Posterior cingulate gyrus (tissue), 11 donors: ENCODE results near the gene GSTCD.
A peak's percentile ranks its signal among the peaks of the same experiment; 100 is the strongest.
"Not testable (repeated sequence)": the region's sequence is repeated elsewhere in the genome, so short reads cannot be mapped to it uniquely, and the experiment has no call there.

Source experiments
- DNase-seq, 10 donors: peaks; one replicate each; pipeline versions ENCODE4 v3.0.0 to v3.0.0-alpha.2; 2020 to 2021; ENCODE audit warnings: mixed read lengths in 3 of 10
- intact Hi-C: fragments of 100-400 bp; cut with DNase I; formaldehyde crosslinking; loops from one replicate; pipeline ENCODE4 v1.15.1; 2023

The GSTCD gene

GRCh38 chr4:105714071-105714521 is 5.5 kb downstream of the GSTCD start:
- intact Hi-C loops = no loop called here
- DNase-seq = no peak

DNA sequence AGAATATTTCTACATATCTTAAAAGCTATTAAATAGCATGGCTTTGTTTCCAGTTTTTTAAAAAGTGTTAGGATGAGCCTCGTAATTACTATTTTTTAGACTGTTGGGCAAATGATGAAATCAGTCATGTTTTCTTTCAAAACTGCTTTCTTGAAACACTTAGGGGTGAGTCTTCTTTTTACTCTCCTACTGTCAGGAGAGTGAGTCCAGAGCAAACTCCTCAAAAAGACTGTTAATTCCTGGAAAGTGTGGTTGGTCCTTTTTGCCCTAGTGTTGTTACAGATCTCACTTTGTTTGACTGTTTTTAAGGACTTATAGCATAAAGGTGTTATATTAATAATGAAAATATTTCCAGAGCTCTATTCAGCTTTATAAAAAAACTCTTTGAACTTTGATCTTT is 6.3 kb downstream of the GSTCD start:
- intact Hi-C loops = no loop called here
- no peak for DNase-seq

GRCh38 chr4:105715692-105716278 is 7.2 kb downstream of the GSTCD start:
- DNase-seq = no peak
- intact Hi-C loops = no loop called here

GRCh38 chr4:105719204-105719603 is 10.6 kb downstream of the GSTCD start:
- DNase-seq = no peak
- intact Hi-C loops = no loop called here

- intact Hi-C loops = no loop called here
- no peak for DNase-seq
These were observed 17.0 kb downstream of the GSTCD start for GRCh38 chr4:105725623-105726022.

GRCh38 chr4:105729895-105730294 is 21.3 kb downstream of the GSTCD start:
- DNase-seq = not testable (repeated sequence)

DNA sequence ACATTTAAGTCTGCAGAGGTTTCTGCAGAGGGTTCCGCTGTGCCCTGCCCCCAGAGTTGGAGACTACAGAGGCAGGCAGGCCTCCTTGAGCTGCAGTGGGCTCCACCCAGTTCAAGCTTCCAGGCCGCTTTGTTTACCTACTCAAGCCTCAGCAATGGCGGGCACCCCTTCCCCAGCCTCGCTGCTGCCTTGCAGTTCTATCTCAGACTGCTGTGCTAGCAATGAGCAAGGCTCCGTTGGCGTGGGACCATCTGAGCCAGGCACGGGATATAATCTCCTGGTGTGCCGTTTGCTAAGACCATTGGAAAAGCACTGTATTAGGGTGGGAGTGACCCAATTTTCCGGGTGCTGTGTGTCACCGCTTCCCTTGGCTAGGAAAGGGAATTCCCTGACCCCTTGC is 26.6 kb downstream of the GSTCD start:
- intact Hi-C loops = not testable (repeated sequence)
- DNase-seq = peak in 3 of 10 donors; percentile 43 to 77 (median 55)

More at GRCh38 chr4:105729895-105730294, 21.3 kb downstream of the GSTCD start:
- intact Hi-C loops = not testable (repeated sequence)

GRCh38 chr4:105741548-105741947 is 33.0 kb downstream of the GSTCD start:
- DNase-seq = no peak
- intact Hi-C loops = no loop called here

- intact Hi-C loops = no loop called here
- DNase-seq = no peak
These were observed 39.6 kb downstream of the GSTCD start for GRCh38 chr4:105748222-105748621.

DNA sequence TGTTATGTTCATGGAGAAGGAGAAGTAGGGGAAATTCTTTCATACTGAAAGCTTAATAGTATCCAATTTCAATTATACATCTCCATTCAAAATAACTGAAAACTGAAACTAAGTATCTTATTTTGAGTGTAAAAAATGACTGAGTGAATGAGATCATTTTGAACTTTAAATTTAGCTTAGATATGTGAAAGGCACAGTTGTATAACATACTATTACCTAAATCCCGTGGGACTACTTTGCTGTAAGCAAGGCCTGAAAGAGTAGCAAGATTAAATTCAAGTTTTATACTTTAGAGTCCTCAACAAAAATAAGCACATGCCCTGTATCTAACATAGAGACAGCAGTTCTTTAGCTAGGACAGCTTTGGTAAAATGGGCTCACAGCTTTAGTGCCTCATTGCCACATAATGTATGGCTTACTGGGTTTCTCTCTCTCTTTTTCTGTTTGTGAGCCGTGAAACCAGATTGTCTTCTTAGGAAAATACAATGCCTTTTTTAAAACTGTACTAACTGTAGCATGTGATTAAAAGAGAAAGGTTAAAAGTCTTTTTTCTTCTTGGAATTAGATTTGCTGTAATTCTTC is 43.2 kb downstream of the GSTCD start:
- DNase-seq = no peak

DNA sequence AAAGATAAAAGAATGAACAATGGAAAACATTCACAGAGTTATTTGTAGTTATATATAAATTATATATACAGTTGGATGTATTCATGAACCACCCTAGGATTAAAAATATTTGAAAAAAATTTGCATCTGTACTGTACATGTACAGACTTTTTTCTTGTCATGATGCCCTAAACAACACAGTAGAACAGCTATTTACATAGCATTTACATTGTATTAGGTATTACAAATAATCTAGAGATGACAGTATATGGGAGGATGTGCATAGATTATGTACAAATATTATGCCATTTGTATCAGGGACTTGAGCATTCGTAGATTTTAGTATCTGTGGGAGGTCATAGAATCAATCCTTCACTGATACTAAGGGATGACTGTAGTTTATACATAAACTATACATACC is 44.8 kb downstream of the GSTCD start:
- no peak for DNase-seq
- intact Hi-C loops = no loop called here

More for the DNA sequence above, 43.2 kb downstream of the GSTCD start:
- intact Hi-C loops = no loop called here

GRCh38 chr4:105755375-105755774 is 46.8 kb downstream of the GSTCD start:
- intact Hi-C loops = no loop called here
- DNase-seq = no peak

- DNase-seq = no peak
- intact Hi-C loops = no loop called here
These were observed 50.4 kb downstream of the GSTCD start for GRCh38 chr4:105758958-105759357.

DNA sequence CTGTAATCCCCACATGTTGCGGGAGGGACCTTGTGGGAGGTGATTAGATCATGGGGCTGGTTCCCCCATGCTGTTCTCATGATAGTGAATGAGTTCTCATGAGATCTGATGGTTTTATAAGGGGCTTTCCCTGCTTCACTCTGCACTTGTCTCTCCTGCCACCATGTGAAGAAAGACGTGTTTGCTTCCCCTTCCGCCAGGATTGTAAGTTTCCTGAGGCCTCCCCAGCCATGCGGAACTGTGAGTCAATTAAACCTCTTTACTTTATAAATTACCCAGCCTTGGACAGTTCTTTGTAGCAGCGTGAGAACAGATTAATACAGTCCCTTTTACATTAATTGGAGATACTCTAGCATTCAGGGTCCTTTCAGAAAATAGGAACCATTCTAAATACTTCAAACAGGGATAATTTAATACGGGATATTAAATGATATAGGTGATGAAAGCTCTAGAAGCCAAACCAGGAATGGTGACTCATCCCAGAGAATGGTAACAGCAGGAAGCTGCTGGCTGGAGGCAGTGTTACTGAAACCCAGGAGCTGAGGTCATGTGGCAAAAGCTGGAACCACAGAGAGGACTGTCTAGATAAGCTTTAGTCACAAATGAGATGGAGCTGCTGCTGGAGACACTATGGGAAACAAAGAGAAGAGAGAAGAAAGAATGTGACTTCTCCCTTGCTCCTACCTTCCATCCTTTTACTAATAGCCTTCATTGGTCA is 57.3 kb downstream of the GSTCD start:
- intact Hi-C loops = no loop called here
- DNase-seq = no peak

- DNase-seq = no peak
- intact Hi-C loops = no loop called here
These were observed 59.0 kb downstream of the GSTCD start for GRCh38 chr4:105767579-105767978.

- intact Hi-C loops, DNase-seq: not testable (repeated sequence)
These were observed 61.9 kb downstream of the GSTCD start for GRCh38 chr4:105770524-105770923.

DNA sequence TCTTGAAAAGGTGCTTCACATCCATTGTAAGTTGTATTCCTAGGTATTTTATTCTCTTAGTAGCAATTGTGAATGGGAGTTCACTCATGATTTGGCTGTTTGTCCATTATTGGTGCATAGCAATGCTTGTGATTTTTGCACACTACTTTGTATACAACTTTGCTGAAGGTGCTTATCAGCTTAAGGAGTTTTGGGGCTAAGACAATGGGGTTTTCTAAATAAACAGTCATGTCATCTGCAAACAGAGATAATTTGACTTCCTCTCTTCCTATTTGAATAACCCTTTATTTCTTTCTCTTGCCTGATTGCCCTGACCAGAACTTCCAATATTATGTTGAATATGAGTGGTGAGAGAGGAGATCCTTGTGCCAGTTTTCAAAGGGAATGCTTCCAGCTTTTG is 63.5 kb downstream of the GSTCD start:
- intact Hi-C loops = not testable (repeated sequence)

DNA sequence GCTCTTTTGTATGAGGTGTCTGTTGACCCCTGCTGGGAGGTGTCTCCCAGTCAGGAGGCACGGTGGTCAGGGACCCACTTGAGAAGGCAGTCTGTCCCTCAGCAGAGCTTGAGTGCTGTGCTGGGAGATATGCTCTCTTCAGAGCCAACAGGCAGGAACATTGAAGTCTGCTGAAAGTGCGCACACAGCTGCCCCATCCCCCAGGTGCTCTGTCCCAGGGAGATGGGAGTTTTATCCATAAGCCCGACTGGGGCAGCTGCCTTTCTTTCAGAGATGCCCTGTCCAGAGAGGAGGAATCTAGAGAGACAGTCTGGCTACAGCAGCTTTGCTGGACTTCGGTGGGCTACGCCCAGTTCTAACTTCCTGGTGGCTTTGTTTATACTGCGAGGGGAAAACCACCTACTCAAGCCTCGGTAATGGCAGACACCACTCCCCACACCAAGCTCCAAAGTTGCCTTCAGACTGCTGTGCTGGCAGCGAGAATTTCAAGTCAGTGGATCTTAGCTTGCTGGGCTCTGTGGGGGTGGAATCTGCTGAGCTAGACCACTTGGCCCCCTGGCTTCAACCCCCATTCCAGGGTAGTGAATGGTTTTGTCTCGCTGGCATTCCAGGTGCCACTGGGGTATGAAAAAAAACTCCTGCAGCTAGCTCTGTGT is 67.3 kb downstream of the GSTCD start:
- peak in 1 of 10 donors; percentile 50 for DNase-seq
- intact Hi-C loops = not testable (repeated sequence)

More for the DNA sequence above, 63.5 kb downstream of the GSTCD start:
- not testable (repeated sequence) for DNase-seq

DNA sequence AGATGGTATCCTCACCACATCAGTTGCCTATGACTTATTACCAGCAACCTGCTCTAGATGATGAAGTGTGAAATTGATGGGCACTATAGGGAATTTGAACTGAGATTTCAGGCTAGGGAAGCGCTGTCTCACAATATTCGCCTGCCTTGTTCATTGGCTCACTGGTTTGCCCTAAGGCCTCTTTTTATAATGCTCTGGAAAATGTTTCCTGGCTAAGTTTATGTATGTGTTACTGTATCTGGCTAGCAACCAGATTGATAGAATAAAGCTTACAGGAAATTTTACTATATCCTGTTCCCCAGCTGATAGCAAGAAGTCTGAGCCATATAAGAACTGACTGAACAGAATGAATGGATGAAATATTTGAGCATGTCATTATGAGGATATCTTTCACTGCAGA is 71.6 kb downstream of the GSTCD start:
- DNase-seq = no peak
- intact Hi-C loops = no loop called here

DNA sequence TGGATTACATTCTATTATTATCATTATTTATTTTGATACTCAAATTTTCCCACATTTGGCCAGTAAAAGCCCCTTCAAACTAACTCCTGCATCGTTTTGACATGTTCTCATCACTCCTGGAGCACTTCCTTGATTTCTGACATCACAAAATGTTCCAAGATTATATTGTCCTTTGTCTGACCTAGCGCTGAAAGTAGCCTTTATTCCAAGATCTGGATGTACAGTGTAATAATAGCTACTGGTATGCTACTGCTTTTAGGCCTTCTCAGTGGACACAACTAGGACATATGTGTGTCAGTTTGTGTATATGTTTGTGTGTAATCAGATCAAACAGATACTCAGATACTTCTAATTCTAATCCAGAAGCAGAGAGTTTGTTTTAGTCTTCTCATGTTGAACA is 76.2 kb downstream of the GSTCD start:
- DNase-seq = no peak
- intact Hi-C loops = no loop called here

GRCh38 chr4:105785792-105786191 is 77.2 kb downstream of the GSTCD start:
- DNase-seq = no peak
- intact Hi-C loops = no loop called here
